Left ventricle myocardium superior (tissue), 1 donor: Measurements from ENCODE around the gene CCDC146. TPM values are rescaled to one million over a fixed set of nuclear protein-coding genes. Genes with fewer than 3 reads are reported as not detected.
"Not testable (repeated sequence)": the region's sequence is repeated elsewhere in the genome, so short reads cannot be mapped to it uniquely, and the experiment has no call there.

Source experiments
- ATAC-seq: fragments of 200-7000 bp; cut with Tn5 transposase; one replicate; pipeline ENCODE4 v1.9.1; 2020; ENCODE audit warnings: mild to moderate bottlenecking, moderate library complexity
- DNase-seq: peaks from one replicate; pipeline ENCODE4 v3.0.0-alpha.2; 2020
- intact Hi-C: fragments of 100-400 bp; cut with micrococcal nuclease; formaldehyde crosslinking; loops from one replicate; pipeline ENCODE4 v1.11.0; 2022
- total RNA-seq: library from RNA; stranded (reverse); fragmentation: NEBNext Ultra II Directional; extraction: Animal tissue kit (Norgen Biotek cat#: 25700); gene quantifications from one replicate; pipeline ENCODE4 v1.2.1, GENCODE V29; 2021
- donor health status: DM: no; HTN: yes; CAD: no; lungs with severe emphysema.

The CCDC146 gene
- total RNA-seq, 1 donor from 2014 or later, result 11.0 TPM

DNA sequence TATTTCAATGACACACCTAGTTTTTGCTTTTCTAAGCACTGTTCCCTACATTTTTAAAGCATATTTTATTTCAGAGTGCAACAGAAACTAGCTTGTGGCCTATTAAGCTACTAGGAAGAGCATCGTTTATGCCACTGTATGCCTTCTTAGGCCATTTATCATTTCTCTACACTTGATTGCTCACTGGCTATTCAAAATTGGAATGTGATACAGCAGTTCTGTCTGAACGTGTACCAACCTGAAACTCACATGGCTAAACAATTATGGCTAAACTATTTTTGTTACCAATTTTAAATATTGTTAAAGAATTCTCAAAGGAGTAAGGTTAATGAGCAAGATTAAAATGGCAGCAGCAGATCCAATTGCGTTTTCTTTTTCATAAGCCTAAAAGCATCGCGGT lies 188.6 kb downstream of the CCDC146 start:
- no peak for DNase-seq
- intact Hi-C loops, result no loop called here
- no peak for ATAC-seq

- intact Hi-C loops, result no loop called here
- DNase-seq (no peak), ATAC-seq (peak; percentile 56)
These were observed 190.7 kb downstream of the CCDC146 start for GRCh38 chr7:77313085-77313484.

GRCh38 chr7:77313876-77314480 lies 191.6 kb downstream of the CCDC146 start:
- ATAC-seq, result peak; percentile 45
- DNase-seq, result no peak
- intact Hi-C loops, result no loop called here

- ATAC-seq, result peak; percentile 85
- intact Hi-C loops, result no loop called here
- peak; percentile 44 for DNase-seq
These were observed 192.8 kb downstream of the CCDC146 start for GRCh38 chr7:77315182-77315591.

DNA sequence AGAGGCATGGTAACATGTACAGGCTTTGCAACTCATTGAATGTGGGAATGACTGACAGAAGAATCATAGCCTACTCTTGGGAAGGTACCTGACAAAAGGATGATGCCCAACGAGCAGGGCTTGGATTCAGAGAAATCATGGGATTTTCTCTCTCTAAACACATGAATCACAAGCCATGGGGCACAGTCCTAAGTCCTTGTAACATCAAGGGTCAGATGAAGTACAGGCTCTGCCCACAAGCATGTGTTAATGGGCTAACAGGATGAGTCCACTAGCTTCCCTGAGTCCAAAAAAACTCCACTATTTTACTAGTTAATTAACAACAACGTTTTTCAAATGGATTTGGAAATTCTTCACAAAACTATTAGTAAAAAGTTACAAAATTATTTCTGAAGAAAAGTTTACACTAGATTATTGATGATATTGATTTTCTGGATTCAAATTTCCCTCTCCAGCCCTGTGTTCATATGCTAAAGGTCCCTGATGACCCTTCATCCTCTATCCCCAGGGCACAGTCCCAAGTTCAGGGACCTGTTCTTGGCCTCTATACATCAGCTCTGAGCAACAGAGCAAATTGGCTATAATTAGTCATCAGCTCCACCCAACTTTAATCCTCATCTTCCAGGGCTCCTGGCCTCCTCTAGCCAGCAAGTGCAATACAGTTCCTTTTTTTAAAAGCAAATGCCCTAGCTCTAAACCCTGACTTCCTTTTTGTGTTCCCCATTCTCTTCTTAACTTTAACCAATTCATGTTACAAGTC lies 194.0 kb downstream of the CCDC146 start:
- intact Hi-C loops, result no loop called here
- ATAC-seq (no peak), DNase-seq (no peak)

DNA sequence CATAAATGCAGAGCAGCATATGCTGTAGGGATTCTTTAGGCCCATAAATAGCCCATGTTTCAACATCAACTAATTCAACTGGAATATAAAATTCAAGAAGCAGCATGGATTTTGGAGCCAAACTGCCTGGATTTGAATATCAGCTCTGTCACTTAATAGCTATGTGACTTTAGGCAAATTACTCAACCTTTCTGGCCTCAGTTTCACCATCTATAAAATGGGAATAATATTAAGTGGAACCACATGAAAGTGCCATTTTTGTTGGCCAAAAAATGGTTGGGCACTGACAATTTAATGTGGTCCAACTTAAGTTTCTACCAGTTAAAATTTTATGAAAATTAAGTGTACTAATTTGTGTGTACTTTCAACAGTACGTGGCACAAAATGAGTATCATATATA lies 195.6 kb downstream of the CCDC146 start:
- intact Hi-C loops, result no loop called here
- ATAC-seq, result no peak
- no peak for DNase-seq

DNA sequence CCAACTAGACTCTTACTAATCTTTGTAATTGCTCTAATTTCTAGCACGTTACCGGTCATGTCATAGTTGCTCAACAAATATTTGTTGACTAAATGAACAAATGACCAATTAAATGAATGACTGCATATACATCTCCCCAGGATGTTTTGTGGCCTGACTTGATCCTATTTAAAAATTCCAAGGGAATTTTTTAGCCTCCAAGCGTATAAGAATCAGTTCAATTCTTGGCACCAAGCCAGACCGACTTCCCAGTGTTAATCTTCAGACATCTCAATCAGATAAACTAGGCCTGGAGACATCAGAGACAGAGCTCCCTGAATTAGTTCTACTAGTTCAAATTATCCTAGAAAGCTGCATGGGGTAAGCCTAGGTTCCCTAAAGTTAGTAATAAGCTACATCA lies 197.7 kb downstream of the CCDC146 start:
- no peak for ATAC-seq
- intact Hi-C loops, result no loop called here
- no peak for DNase-seq

DNA sequence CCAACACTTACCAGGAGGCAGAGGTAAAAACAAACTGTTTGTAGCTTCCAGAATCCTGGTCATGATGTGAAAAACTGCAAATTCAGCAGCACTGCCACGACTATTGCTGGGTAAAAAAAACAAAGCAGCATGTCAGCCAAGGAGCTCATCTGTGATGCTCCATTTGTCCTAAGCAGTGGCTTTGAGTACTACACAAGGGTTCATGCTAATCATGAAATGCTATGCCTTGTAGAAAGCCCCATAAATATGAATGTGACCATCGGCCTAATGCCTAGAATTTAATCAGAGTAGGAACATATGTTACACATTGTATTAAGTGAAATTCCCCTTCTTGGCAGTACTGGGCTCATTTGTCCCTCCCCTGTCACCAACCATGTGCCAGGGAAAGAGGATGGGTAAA lies 198.3 kb downstream of the CCDC146 start:
- intact Hi-C loops, result no loop called here
- DNase-seq, result no peak

GRCh38 chr7:77321300-77321699 lies 198.9 kb downstream of the CCDC146 start:
- peak; percentile 38 for ATAC-seq
- DNase-seq, result no peak
- intact Hi-C loops, result no loop called here

More for the DNA sequence above, 198.3 kb downstream of the CCDC146 start:
- no peak for ATAC-seq

GRCh38 chr7:77326131-77326530 lies 203.7 kb downstream of the CCDC146 start:
- no peak for ATAC-seq
- intact Hi-C loops, result loop anchor here (5.0 kb wide), 1 partner anchor 79 kb away; no protein-coding TSS in a partner anchor
- no peak for DNase-seq

GRCh38 chr7:77327067-77327931 lies 204.9 kb downstream of the CCDC146 start:
- intact Hi-C loops, result loop anchor here (5.0 kb wide), 1 partner anchor 80 kb away; no protein-coding TSS in a partner anchor
- DNase-seq, result peak; percentile 49
- peak; percentile 56 for ATAC-seq

DNA sequence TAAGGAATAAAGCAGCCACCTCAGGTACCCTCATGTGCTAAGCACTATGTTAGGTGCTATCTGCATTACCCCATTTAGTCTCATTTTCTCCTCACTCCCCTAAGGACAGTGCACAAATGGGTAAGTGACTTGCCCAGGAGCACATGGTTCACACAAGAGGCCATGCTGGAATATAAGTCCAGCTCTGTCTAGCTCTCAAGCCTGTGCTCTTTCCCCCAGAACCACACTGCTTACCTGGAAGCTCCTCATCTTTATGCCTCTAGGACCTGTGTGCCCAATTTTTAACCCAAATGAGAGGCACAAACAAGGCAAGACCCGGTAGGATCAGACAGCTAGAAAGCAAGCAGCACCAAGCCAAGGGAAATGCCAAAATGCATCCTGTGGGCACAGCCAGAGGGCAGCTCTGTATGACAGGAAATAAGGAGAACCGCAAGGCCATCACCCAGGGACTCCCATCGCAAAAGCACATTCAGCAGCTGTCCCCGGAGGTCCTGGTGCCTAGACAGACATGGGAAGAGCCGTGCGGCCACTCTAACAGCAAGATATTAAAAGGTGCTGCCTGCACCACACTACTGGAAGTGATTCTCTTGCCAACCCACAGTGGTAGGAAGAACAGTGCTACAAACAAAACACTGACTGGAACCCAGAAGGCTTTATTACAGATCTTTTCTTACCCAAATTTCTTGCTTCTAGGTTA lies 205.7 kb downstream of the CCDC146 start:
- ATAC-seq, result peak; percentile 35
- intact Hi-C loops, result loop anchor here (5.0 kb wide), 1 partner anchor 81 kb away; no protein-coding TSS in a partner anchor
- peak; percentile 42 for DNase-seq

- intact Hi-C loops, result loop anchor here (5.0 kb wide), 1 partner anchor 81 kb away; no protein-coding TSS in a partner anchor
- ATAC-seq (no peak), DNase-seq (no peak)
These were observed 206.3 kb downstream of the CCDC146 start for GRCh38 chr7:77328669-77329068.

- intact Hi-C loops, result loop anchor here (5.0 kb wide), 1 partner anchor 82 kb away; no protein-coding TSS in a partner anchor
- ATAC-seq, result no peak
- no peak for DNase-seq
These were observed 207.2 kb downstream of the CCDC146 start for GRCh38 chr7:77329466-77330168.

DNA sequence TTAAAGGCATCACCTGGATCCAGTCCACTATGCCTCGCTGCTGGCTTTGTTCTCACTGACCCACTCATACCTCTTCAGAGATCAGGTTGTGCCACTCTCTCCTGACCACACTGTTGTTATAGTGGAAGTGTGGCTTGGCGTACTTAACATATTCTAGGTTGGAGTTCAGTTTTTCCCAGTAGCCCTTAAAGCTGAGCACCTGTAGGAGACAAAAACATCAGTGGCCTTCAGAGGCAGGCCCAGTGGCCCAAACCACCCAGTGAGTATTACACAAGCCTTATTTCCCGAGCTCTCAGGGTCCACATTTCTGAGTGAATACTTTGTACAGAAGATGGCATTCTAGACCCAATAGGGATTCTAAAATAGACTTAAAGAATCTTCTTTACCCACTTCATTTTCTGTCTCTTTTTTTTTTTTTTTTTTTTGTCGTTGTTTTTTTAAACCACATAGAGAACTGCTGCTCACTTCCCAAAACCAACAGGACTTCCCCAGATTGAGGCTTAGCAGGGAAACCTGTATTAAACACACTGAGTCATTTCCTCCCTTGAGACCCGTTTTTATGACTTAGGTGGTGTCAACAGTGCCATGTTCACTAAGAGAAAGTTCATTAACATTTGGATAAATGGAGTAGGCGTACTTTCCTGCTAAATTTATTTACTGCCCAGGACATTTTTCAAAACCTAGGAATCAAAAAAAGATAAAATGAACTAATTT lies 207.9 kb downstream of the CCDC146 start:
- ATAC-seq (peak; percentile 33), DNase-seq (no peak)
- intact Hi-C loops, result no loop called here

GRCh38 chr7:77331938-77332695 lies 209.7 kb downstream of the CCDC146 start:
- DNase-seq (peak; percentile 56), ATAC-seq (peak; percentile 93)
- intact Hi-C loops, result no loop called here

DNA sequence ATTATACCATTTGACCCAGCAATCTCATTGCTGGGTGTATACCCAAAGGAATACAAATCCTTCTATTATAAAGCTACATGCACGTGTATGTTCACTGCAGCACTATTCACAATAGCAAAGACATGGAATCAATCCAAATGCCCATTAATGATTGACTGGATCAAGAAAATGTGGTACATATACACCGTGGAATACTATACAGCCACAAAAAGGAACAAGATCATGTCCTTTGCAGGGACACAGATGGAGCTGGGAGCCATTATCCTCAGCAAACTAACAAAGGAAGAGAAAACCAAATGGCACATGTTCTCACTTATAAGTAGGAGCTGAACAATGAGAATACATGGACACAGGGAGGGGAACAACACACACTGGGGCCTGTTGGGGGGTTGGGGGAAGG lies 211.6 kb downstream of the CCDC146 start:
- intact Hi-C loops, DNase-seq, ATAC-seq: not testable (repeated sequence)
